Endothelial cell of umbilical vein (primary cell): ENCODE results near the gene NRCAM. TPM values are rescaled to one million over a fixed set of nuclear protein-coding genes. Genes with fewer than 3 reads are reported as not detected.

ENCODE experiments used
- BruUV-seq: library from RNA; stranded (reverse); fragments of 400-500 nt; replicated peaks from 2 replicates; lab custom pipeline; 2021; lab: Mats Ljungman, UMichigan
- CTCF ChIA-PET: fragments of 300-600, 350-600 bp; sonication (Branson Sonifier 250); formaldehyde crosslinking; loops from one replicate; lab custom pipeline; 2021; ENCODE audit warnings: antibody characterized with exemption, inconsistent platforms; lab: Charles Lee
- POLR2A ChIA-PET: fragments of 300-600, 350-600 bp; sonication (Branson Sonifier 250); formaldehyde crosslinking; loops from one replicate; lab custom pipeline; 2021; ENCODE audit warnings: antibody characterized with exemption, inconsistent platforms; lab: Charles Lee
- DNase-seq: peaks from one replicate; pipeline ENCODE4 v3.0.0-alpha.2; 2011; ENCODE audit warnings: low read depth, low spot score
- FAIRE-seq: peaks from 2 replicates; lab custom pipeline; 2011; peaks lifted over from hg19 to GRCh38; lab: Jason Lieb, UNC
- H2AFZ ChIP-seq: 2 replicates; pipeline ENCODE4 v1.6.0; 2012; ENCODE audit warnings: low read depth, low read length, control low read depth, inconsistent platforms
- H3K27ac ChIP-seq: 2 replicates; pipeline ENCODE4 v1.5.1; 2011; ENCODE audit warnings: low read depth, mild to moderate bottlenecking, control low read depth, low read length, moderate library complexity; ENCODE audit not compliant: insufficient read depth
- H3K27me3 ChIP-seq, 2 experiments: 2 replicates each; pipeline versions ENCODE4 v1.6.0 to v1.6.1; 2011; ENCODE audit warnings: low read length in 2 of 2, mixed read lengths in 1 of 2; ENCODE audit not compliant: control insufficient read depth in 2 of 2, insufficient read depth in 2 of 2
- H3K36me3 ChIP-seq, 2 experiments: 2 replicates in 1 of 2; 3 replicates in 1 of 2; pipeline ENCODE4 v1.5.1; 2011; ENCODE audit warnings: low read length in 2 of 2, mild to moderate bottlenecking in 1 of 2, moderate library complexity in 1 of 2; ENCODE audit not compliant: control insufficient read depth in 2 of 2, insufficient read depth in 2 of 2; ENCODE audit errors: extremely low read depth in 1 of 2
- H3K4me1 ChIP-seq: 3 replicates; pipeline ENCODE4 v1.5.1; 2011; ENCODE audit warnings: mild to moderate bottlenecking, low read length; ENCODE audit not compliant: control insufficient read depth, insufficient read depth; ENCODE audit errors: extremely low read depth
- H3K4me2 ChIP-seq: 2 replicates; pipeline ENCODE4 v1.6.1; 2011; ENCODE audit warnings: low read length, control low read depth, mixed read lengths; ENCODE audit not compliant: insufficient read depth
- H3K4me3 ChIP-seq, 3 experiments: fragments of 200-600 bp in 1 of 3; sonication (generic), shearing (Covaris generic) in 1 of 3; replicated peaks in 1 of 3; 2 replicates each; pipeline ENCODE4 v1.5.1; 2011 to 2016; ENCODE audit warnings: control low read depth in 3 of 3, low read length in 3 of 3, mild to moderate bottlenecking in 2 of 3, inconsistent platforms in 1 of 3, low read depth in 1 of 3, moderate library complexity in 1 of 3; ENCODE audit not compliant: insufficient read depth in 1 of 3
- H3K79me2 ChIP-seq: 2 replicates; pipeline ENCODE4 v1.6.0; 2012; ENCODE audit warnings: low read length, inconsistent platforms; ENCODE audit not compliant: control insufficient read depth, insufficient read depth
- H3K9ac ChIP-seq: replicated peaks from 2 replicates; pipeline ENCODE3; 2011; ENCODE audit warnings: low read length, control low read depth; ENCODE audit not compliant: insufficient read depth; ENCODE audit errors: extremely low read depth
- H3K9me1 ChIP-seq: replicated peaks from 3 replicates; pipeline ENCODE4 v1.6.0; 2011; ENCODE audit warnings: mild to moderate bottlenecking, low read length; ENCODE audit not compliant: control insufficient read depth, insufficient read depth; ENCODE audit errors: extremely low read depth
- H3K9me3 ChIP-seq: replicated peaks from 2 replicates; pipeline ENCODE4 v1.5.1; 2012; ENCODE audit warnings: low read length, inconsistent platforms; ENCODE audit not compliant: control insufficient read depth, insufficient read depth
- H4K20me1 ChIP-seq: replicated peaks from 2 replicates; pipeline ENCODE3; 2011; ENCODE audit warnings: mild to moderate bottlenecking, low read length; ENCODE audit not compliant: control insufficient read depth, insufficient read depth; ENCODE audit errors: extremely low read depth
- CTCF ChIP-seq, 2 donors: IDR thresholded peaks; 1 replicate in 1 of 2; 2 replicates in 1 of 2; pipeline ENCODE4 v1.5.1; 2011; ENCODE audit warnings: low read length in 2 of 2, mild to moderate bottlenecking in 2 of 2, moderate library complexity in 2 of 2, control low read depth in 1 of 2, inconsistent platforms in 1 of 2, low read depth in 1 of 2; ENCODE audit not compliant: insufficient read depth in 1 of 2; ENCODE audit errors: extremely low read depth in 1 of 2
- EZH2 ChIP-seq: IDR thresholded peaks from 2 replicates; pipeline ENCODE4 v1.6.1; 2012; ENCODE audit warnings: borderline replicate concordance, low read depth, mild to moderate bottlenecking, moderate library complexity, low read length, inconsistent platforms; ENCODE audit not compliant: severe bottlenecking
- FOS ChIP-seq: IDR thresholded peaks from 2 replicates; pipeline ENCODE4 v1.6.1; 2011; ENCODE audit warnings: mild to moderate bottlenecking, low read length, moderate library complexity, borderline replicate concordance; ENCODE audit not compliant: insufficient read depth
- GATA2 ChIP-seq: IDR thresholded peaks from 2 replicates; pipeline ENCODE4 v1.7.0; 2011; ENCODE audit warnings: low read depth, mild to moderate bottlenecking, moderate library complexity, mixed read lengths, low read length; ENCODE audit not compliant: insufficient read length, insufficient read depth
- JUN ChIP-seq: IDR thresholded peaks from 2 replicates; pipeline ENCODE4 v1.6.1; 2011; ENCODE audit warnings: borderline replicate concordance, low read depth; ENCODE audit not compliant: insufficient read length, insufficient read depth
- MAX ChIP-seq: IDR thresholded peaks from 2 replicates; pipeline ENCODE4 v1.6.1; 2011; ENCODE audit not compliant: insufficient read depth, insufficient read length
- MYC ChIP-seq: IDR thresholded peaks from one replicate; pipeline ENCODE4 v1.6.1; 2011; ENCODE audit warnings: mild to moderate bottlenecking, low read depth, low read length
- POLR2A ChIP-seq: IDR thresholded peaks from 2 replicates; pipeline ENCODE4 v1.6.1; 2012; ENCODE audit warnings: low read depth, mild to moderate bottlenecking, control low read depth, low read length
- POLR2AphosphoS5 ChIP-seq: IDR thresholded peaks from 2 replicates; pipeline ENCODE4 v1.6.1; 2012; ENCODE audit warnings: low read depth, mild to moderate bottlenecking, control low read depth, low read length, moderate library complexity; ENCODE audit not compliant: insufficient read depth
- dilution Hi-C: fragments of 300-500 bp; cut with MboI; formaldehyde crosslinking; loops from one replicate; pipeline ENCODE4 v1.15.0; 2019; ENCODE audit warnings: low sequenced_read_pairs; ENCODE audit not compliant: extremely low pct_ligation_motif_present
- intact Hi-C: fragments of 100-400 bp; cut with micrococcal nuclease; formaldehyde crosslinking; loops from one replicate; pipeline ENCODE4 v1.10.0; 2022
- polyA plus RNA-seq, 4 experiments: library from polyadenylated mRNA; depleted of rRNA in 3 of 4; stranded (reverse) in 3 of 4; unstranded in 1 of 4; fragments of >200 nt; gene quantifications; 2 replicates each; pipeline versions ENCODE4 v1.2.1 to v1.2.3, GENCODE V29; 2011 to 2012; ENCODE audit warnings: missing spikeins in 1 of 4
- total RNA-seq: library from RNA; stranded (reverse); gene quantifications from 2 replicates; pipeline ENCODE4 v1.2.3, GENCODE V29; 2021

The NRCAM gene
- total and polyA plus RNA-seq, 2 donors (not counting 3 experiments of a cell fraction or from before 2014, with no cell fraction given) = 26.0 to 47.6 TPM

DNA sequence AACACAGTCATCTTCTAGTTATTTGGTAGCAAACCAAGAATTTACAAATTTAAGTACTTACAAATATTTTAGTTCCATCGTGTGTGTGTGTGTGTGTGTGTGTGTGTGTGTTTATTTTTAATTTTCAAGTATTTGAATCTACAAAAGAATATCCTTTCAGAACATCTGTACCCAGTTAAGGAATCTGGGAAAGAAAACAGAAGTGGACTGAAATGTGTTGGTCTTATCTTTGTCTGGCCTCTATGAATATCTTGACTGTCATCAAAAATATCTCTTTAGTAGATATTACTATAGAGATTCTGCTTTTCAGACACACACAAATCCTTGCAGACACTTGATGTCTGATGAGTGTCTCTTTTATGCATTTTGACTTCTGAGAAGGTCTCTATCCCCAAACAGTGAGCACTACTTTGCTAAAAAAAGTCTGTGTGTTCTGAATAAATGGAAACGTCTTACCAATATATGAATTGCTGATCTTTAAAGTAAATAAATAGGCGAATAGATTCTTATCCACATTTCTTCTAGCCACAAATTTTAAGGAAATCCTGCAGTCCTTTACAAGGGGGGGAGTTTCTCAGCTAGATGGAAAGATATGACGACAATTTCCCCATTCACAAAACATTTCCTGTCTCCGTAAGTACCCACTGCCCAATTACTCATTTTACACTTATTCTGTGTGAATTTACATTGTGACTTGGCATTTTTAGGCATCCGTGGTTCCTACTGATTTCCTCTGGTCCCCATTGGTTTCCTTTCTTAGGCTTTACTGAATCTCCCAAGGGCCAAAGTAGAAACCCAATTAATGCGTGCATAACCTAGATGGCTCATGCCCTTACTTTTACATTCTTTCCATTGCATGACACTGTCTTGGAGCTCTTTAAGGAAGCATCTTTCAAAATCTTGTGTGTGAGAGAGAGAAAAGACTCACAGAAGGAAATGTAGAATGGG lies 36.0 kb downstream of the NRCAM start:
- H3K36me3 ChIP-seq = no peaks in the 10 kb centered on the region
- H3K4me3 ChIP-seq = peak overlapping the region in 1 of 3 experiments; percentile 44
- H3K27me3 ChIP-seq = no peaks in the 10 kb centered on the region
- H3K79me2 ChIP-seq = peaks cover 54% of the 10 kb centered on the region
- BruUV-seq = TSS peak; percentile 81
- H3K4me2 ChIP-seq = peak overlapping the region; percentile 91
- peaks cover 70% of the 10 kb centered on the region for H3K4me1 ChIP-seq
- CTCF ChIA-PET = interaction anchor here (0.6 to 4.2 kb wide), 8 partner anchors 10 to 198 kb away, joined by 3 to 20 read pairs (median 4); partner anchors contain the start of gene NRCAM
- POLR2A ChIA-PET = interaction anchor here (0.5 kb wide), 1 partner anchor 14 kb away, joined by 3 read pairs; no protein-coding TSS in a partner anchor
- no peaks in the 10 kb centered on the region for H4K20me1 ChIP-seq
- intact Hi-C loops = loop anchor here (1.0 to 5.0 kb wide), 6 partner anchors 31 to 418 kb away; partner anchors contain the start of gene LAMB1
- H3K9me3 ChIP-seq = no peaks in the 10 kb centered on the region
- peak; percentile 89 for FAIRE-seq
- peak overlapping the region; percentile 89 for H3K9ac ChIP-seq
- TF ChIP-seq MAX (no peak), MYC (no peak), CTCF (IDR thresholded peaks at IDR 0.05; ENCODE audit: extremely low read depth in 1 of 2, insufficient read depth in 1 of 2, low read depth in 1 of 2, low read length in 2 of 2) (no peak), POLR2A (peak; percentile 60), GATA2 (peak; percentile 100), JUN (peak; percentile 83), FOS (peak; percentile 77), EZH2 (no peak), POLR2AphosphoS5 (peak; percentile 90)
- H3K27ac ChIP-seq = peak overlapping the region; percentile 99
- peak; percentile 94 for DNase-seq
- H3K9me1 ChIP-seq = no peaks in the 10 kb centered on the region
- dilution Hi-C loops = no loop called here
- H2AFZ ChIP-seq = no peak overlapping the region
